ENCODE data around the gene COL11A2.

DNA sequence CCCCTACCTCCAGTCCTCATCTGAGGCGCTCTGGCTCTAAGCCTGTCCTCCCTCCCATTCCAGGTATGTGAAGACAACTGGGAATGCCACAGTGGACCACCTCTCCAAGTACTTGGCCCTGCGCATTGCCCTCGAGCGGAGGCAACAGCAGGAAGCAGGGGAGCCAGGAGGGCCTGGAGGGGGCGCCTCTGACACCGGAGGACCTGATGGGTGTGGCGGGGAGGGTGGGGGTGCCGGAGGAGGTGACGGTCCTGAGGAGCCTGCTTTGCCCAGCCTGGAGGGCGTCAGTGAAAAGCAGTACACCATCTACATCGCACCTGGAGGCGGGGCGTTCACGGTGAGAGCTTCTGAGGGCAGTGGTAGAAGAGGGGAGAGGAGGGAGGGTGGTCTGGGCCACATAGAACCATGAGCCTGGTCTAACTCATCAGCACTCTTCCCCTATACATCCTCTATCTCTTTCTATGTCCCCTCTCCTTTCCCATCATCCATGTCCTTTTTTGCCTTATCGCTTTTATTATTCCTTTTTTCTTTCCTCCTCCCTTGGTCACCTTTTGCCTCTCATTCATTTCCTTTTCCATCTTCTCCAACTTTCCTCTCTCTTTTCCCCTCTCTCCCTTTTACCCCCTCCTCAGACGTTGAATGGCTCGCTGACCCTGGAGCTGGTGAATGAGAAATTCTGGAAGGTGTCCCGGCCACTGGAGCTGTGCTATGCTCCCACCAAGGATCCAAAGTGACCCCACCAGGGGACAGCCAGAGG is 19.6 kb upstream of the COL11A2 start:
- TF ChIP-seq, protein P1, sequence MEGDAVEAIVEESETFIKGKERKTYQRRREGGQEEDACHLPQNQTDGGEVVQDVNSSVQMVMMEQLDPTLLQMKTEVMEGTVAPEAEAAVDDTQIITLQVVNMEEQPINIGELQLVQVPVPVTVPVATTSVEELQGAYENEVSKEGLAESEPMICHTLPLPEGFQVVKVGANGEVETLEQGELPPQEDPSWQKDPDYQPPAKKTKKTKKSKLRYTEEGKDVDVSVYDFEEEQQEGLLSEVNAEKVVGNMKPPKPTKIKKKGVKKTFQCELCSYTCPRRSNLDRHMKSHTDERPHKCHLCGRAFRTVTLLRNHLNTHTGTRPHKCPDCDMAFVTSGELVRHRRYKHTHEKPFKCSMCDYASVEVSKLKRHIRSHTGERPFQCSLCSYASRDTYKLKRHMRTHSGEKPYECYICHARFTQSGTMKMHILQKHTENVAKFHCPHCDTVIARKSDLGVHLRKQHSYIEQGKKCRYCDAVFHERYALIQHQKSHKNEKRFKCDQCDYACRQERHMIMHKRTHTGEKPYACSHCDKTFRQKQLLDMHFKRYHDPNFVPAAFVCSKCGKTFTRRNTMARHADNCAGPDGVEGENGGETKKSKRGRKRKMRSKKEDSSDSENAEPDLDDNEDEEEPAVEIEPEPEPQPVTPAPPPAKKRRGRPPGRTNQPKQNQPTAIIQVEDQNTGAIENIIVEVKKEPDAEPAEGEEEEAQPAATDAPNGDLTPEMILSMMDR (IDR thresholded peaks at IDR 0.05): no peak
- no peak for TF ChIP-seq POLR2A (IDR thresholded peaks at IDR 0.05)
